K562 (cell line): Measurements from ENCODE around the gene DARS1. TPM values are rescaled to one million over a fixed set of nuclear protein-coding genes. Genes with fewer than 3 reads are reported as not detected.

ENCODE experiments used
- BMI1 ChIP-seq: fragments of 150-350 bp; IDR thresholded peaks from 2 replicates; pipeline ENCODE4 v1.6.1; 2014; ENCODE audit warnings: low read length
- DNMT1 ChIP-seq: fragments of 450-650 bp; IDR thresholded peaks from 2 replicates; pipeline ENCODE4 v1.6.1; 2016; ENCODE audit warnings: antibody characterized with exemption, mild to moderate bottlenecking
- GTF2A2 ChIP-seq: IDR thresholded peaks from 2 replicates; pipeline ENCODE4 v1.6.1; 2016; ENCODE audit warnings: mild to moderate bottlenecking, missing genetic modification characterization, missing compliant biosample characterization
- IFI16 ChIP-seq: fragments of 250-450 bp; sonication (Bioruptor Pico); IDR thresholded peaks from 2 replicates; pipeline ENCODE4 v2.1.2; 2022; ENCODE audit warnings: mild to moderate bottlenecking, inconsistent platforms
- PHF20 ChIP-seq: fragments of 450-650 bp; IDR thresholded peaks from 2 replicates; pipeline ENCODE4 v1.6.1; 2018; ENCODE audit not compliant: partially characterized antibody
- SMAD1 ChIP-seq: fragments of 150-350 bp; IDR thresholded peaks from 2 replicates; pipeline ENCODE4 v1.6.1; 2014; ENCODE audit warnings: low read length, low read depth; ENCODE audit not compliant: partially characterized antibody
- ZBTB7A ChIP-seq: IDR thresholded peaks from 2 replicates; pipeline ENCODE4 v1.6.1; 2011; ENCODE audit warnings: low read depth, mild to moderate bottlenecking, low read length, moderate library complexity, borderline replicate concordance; ENCODE audit not compliant: control insufficient read depth
- ZBTB9 ChIP-seq: fragments of 450-650 bp; formaldehyde crosslinking; IDR thresholded peaks from 2 replicates; pipeline ENCODE4 v1.4.0; 2020; ENCODE audit warnings: mild to moderate bottlenecking, moderate library complexity
- ZNF311 ChIP-seq: fragments of 250-450 bp; sonication (Bioruptor Pico); IDR thresholded peaks from 2 replicates; pipeline ENCODE4 v1.4.0; 2020; ENCODE audit warnings: mild to moderate bottlenecking, moderate library complexity
- polyA plus RNA-seq, 8 experiments: library from polyadenylated mRNA; depleted of rRNA in 4 of 8; stranded (reverse) in 5 of 8; unstranded in 3 of 8; fragments of >200 nt; fragmentation: Nextera tagmentation in 2 of 8; fragmentation: Illumina TruSeq in 1 of 8; extraction: Ambion mirVana in 2 of 8; extraction: Trizol in 1 of 8; gene quantifications; 2 replicates each; pipeline versions ENCODE4 v1.2.1 to v1.2.3, GENCODE V29; 2011 to 2014; ENCODE audit warnings: inconsistent platforms in 1 of 8, missing spikeins in 1 of 8
- total RNA-seq, 7 experiments: library from RNA; depleted of rRNA in 6 of 7; stranded (reverse); fragments of >200 nt in 6 of 7; fragmentation: Illumina TruSeq in 2 of 7; extraction: Trizol in 2 of 7; gene quantifications; 2 replicates each; pipeline versions ENCODE4 v1.2.1 to v1.2.3, GENCODE V29; 2011 to 2021; ENCODE audit warnings: low replicate concordance in 1 of 7
- TF ChIP-seq, protein P1 (sequence below): fragments of 250-450 bp; sonication (Bioruptor Pico); IDR thresholded peaks from 2 replicates; pipeline ENCODE4 v1.4.0; 2020
- TF ChIP-seq, protein P2 (sequence below): fragments of 450-650 bp; formaldehyde crosslinking; conservative IDR thresholded peaks from 2 replicates; pipeline ENCODE4 v1.4.0; 2022; ENCODE audit warnings: mild to moderate bottlenecking, missing genetic modification characterization

DARS1 gene
- total and polyA plus RNA-seq, 9 of the 15 experiments (the other 6 are each of a cell fraction or from before 2014, with no cell fraction given), result 91.5 to 239 (median 98.0) TPM

DNA sequence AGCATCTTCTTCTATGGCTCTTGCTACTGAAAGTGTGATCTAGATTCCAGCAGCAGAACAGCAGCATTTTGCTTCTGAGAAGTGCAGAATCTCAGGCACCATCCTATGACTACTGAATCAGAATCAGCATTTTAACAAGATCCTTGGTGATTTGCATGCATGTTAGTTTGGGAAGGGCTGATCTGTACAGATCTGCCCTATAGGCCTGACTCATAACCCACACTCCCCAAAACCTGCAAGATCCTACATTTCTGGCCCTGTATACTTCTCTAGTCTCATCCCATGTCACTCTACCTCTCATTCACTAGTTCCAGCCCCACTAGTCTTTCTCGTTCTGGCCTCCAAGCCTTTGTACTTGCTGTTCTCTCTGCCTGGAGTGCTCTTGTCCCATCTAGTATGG, 15.7 kb upstream of the DARS1 start (continued):
- TF ChIP-seq, protein P1, sequence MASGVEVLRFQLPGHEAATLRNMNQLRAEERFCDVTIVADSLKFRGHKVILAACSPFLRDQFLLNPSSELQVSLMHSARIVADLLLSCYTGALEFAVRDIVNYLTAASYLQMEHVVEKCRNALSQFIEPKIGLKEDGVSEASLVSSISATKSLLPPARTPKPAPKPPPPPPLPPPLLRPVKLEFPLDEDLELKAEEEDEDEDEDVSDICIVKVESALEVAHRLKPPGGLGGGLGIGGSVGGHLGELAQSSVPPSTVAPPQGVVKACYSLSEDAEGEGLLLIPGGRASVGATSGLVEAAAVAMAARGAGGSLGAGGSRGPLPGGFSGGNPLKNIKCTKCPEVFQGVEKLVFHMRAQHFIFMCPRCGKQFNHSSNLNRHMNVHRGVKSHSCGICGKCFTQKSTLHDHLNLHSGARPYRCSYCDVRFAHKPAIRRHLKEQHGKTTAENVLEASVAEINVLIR (CRISPR knock-in tag), result no peak
- TF ChIP-seq ZBTB9 (CRISPR knock-in tag) (no peak), IFI16 (CRISPR knock-in tag) (no peak), ZBTB7A (no peak), DNMT1 (no peak), SMAD1 (no peak), PHF20 (no peak), BMI1 (no peak), GTF2A2 (no peak), ZNF311 (CRISPR knock-in tag) (no peak)
- TF ChIP-seq, protein P2, sequence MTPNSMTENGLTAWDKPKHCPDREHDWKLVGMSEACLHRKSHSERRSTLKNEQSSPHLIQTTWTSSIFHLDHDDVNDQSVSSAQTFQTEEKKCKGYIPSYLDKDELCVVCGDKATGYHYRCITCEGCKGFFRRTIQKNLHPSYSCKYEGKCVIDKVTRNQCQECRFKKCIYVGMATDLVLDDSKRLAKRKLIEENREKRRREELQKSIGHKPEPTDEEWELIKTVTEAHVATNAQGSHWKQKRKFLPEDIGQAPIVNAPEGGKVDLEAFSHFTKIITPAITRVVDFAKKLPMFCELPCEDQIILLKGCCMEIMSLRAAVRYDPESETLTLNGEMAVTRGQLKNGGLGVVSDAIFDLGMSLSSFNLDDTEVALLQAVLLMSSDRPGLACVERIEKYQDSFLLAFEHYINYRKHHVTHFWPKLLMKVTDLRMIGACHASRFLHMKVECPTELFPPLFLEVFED (CRISPR knock-in tag), result no peak
